H54 (cell line): ENCODE data around the gene TGFBR3.

ENCODE experiments used
- DNase-seq: peaks from one replicate; pipeline ENCODE4 v3.0.0; 2011; ENCODE audit warnings: low spot score, mixed read lengths; ENCODE audit not compliant: insufficient read length
- FAIRE-seq: peaks from 3 replicates; lab custom pipeline; 2011; peaks lifted over from hg19 to GRCh38; lab: Jason Lieb, UNC
- POLR2A ChIP-seq: IDR thresholded peaks from 2 replicates; pipeline ENCODE4 v1.6.1; 2011; ENCODE audit warnings: low read depth, mild to moderate bottlenecking, low read length

TGFBR3 gene

GRCh38 chr1:91831132-91831930, 54.6 kb downstream of the TGFBR3 start:
- no peak for FAIRE-seq
- no peak for TF ChIP-seq POLR2A
- DNase-seq, result no peak

DNA sequence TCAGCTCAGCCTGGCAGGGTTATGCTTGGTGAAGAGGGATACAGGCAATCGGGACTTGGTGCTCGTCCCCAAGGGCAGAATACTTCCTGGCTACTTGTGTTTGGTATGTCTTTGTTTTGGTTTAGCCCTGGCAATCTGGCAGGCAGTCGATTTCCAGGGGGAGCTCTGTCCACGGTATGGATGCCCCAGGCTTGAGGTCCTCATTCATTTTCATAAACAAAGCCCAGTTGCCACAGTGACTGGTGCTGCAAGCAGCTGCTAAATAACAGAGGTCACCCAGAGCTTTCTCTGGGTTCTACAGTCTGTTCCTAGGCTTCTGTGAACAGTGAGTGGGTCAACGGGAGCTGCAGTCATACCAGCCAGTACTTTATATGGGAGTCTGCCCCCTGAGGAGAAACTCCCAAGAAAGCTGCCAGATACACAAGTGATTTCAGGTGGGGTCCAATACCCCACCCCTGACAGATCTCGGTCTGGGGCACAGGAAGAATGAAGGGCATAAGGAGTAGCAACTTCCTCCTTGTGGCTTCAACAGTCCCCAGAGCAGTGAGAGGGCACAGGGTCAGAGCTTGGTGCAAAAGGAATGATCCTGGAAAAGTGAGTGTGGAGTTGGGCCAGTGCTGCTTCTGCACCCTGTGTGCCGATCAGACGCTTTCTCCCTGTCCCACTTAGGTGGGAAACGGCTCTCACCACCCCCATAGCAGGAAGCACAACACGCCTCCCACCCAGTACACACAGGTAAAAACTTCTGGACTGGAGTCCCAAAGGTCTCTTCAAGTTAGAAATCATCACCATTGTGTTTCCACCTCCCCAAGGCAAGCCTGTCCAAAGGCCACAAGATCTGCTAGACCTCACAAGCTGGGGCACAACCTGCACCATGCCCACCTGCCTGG, 55.5 kb downstream of the TGFBR3 start:
- no peak for TF ChIP-seq POLR2A
- DNase-seq (no peak), FAIRE-seq (no peak)

DNA sequence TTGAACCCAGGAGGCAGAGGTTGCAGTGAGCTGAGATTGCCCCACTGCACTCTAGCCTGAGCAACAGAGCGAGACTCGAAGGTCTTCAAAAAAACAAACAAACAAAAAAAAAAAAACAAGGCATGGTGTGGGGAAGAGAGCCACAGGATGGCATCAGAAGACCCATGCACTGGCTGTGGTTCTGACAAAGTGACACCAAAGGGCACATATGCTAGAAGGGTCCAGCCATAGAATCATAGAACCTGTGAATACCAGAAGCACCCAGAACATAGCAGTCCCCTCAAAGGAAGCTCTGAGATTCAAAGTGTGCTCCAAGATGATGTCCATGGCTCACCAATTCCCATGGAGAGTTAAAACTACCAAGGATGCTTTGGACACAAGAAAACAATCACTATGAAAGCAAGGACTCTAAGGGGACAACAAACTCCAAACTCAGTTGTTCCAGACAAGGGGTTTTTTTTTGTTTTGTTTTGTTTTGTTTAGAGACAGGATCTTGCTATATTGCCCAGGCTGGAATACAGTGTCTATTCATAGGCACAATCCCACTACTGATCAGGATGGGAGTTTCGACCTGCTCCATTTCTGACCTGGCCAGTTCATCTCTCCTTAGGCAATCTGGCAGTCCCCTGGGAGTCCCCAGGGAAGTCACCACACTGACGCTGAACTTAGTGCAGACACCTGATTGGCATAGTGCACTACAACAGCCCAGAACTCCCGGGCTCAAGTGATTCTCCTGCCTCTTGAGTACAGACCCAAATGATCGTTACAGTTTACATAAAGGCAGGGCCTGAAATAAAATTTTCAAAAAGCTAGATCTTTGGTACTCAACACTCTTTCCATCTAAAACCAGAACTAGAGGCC, 56.4 kb downstream of the TGFBR3 start:
- no peak for TF ChIP-seq POLR2A

GRCh38 chr1:91828583-91829281, 57.2 kb downstream of the TGFBR3 start:
- FAIRE-seq, result no peak
- DNase-seq, result no peak
- no peak for TF ChIP-seq POLR2A

More for the DNA sequence above, 56.4 kb downstream of the TGFBR3 start:
- DNase-seq (no peak), FAIRE-seq (no peak)

DNA sequence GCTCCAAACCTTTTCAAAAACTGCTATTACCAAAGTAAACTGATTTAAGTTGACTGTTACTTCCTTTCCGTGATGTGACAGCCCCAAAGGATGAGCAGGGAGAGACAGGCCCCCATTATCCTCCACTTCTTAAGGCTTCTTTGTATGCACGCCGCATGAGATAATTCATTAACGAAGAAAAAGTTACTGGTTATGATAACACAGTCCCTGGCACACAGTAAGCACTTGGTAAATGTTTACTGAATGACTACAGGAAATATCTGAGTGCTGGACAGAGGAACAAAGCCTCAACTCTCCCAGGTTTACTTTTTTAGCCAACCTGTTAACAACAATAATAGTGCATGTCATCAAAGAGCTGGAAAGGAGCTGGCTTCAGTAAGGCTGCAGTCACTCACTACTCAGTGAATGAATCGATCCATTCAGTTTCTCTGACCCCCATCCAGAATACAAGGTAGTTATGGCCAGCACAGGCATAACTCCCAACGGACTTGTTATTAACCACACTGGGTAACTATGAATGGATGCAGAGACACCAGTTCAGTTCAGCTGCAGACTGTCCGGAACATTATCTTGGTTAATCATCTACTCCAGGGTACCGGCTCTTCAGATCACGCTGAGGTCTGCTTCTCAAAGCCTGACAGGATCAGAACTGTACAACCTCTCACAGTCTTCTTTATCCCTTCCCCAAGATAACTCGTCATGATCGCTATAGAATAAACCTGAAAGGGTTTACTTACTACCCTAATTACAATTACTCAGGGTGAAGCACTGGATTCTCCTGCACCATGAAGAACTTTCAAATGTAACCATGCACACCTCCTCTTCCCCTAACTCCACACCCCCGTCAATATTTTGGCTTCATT, 58.3 kb downstream of the TGFBR3 start:
- DNase-seq (no peak), FAIRE-seq (no peak)
- no peak for TF ChIP-seq POLR2A

- FAIRE-seq (no peak), DNase-seq (no peak)
- TF ChIP-seq POLR2A, result no peak
Measured at GRCh38 chr1:91827087-91827458, 58.9 kb downstream of the TGFBR3 start.

GRCh38 chr1:91826649-91827048, 59.3 kb downstream of the TGFBR3 start:
- TF ChIP-seq POLR2A, result no peak
- no peak for FAIRE-seq
- DNase-seq, result no peak

DNA sequence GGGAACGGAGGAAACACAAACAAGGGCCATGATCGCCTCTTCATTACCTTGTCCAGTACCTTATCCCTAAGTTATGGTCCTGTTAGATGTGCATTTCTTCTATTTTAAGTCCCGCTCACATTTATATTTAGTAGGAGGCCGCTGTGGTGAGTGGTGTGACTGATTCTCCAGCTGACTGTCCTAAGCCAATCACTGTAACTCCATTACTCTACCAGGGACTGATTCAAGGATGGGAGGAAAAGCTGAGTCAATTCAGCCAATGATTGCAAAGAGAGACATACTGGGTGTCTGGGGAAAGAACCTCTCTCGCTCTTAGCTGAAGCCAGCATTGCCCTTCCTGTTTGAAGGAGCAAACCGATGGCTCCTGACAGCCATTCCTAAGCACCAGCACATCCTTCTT, 59.7 kb downstream of the TGFBR3 start:
- DNase-seq (no peak), FAIRE-seq (no peak)
- no peak for TF ChIP-seq POLR2A

- FAIRE-seq (no peak), DNase-seq (no peak)
- TF ChIP-seq POLR2A, result no peak
Measured at GRCh38 chr1:91821126-91821868, 64.7 kb downstream of the TGFBR3 start.

GRCh38 chr1:91819038-91819788, 66.7 kb downstream of the TGFBR3 start:
- TF ChIP-seq POLR2A, result no peak
- FAIRE-seq (peak; percentile 73), DNase-seq (no peak)

GRCh38 chr1:91818713-91818975, 67.3 kb downstream of the TGFBR3 start:
- DNase-seq (no peak), FAIRE-seq (no peak)
- no peak for TF ChIP-seq POLR2A
